GM18505 (cell line): ENCODE data around the gene RYR1.
"Not testable (repeated sequence)": the region's sequence is repeated elsewhere in the genome, so short reads cannot be mapped to it uniquely, and the experiment has no call there.

Source experiments
- ATAC-seq: cut with Tn5 transposase; IDR thresholded peaks from one replicate; pipeline ENCODE4 v1.9.1; 2021; ENCODE audit not compliant: unreplicated experiment
- POLR2A ChIP-seq: IDR thresholded peaks from 4 replicates; pipeline ENCODE4 v1.6.1; 2011; ENCODE audit warnings: borderline replicate concordance; ENCODE audit not compliant: insufficient read depth, insufficient read length; ENCODE audit errors: extremely low read depth

RYR1 gene

DNA sequence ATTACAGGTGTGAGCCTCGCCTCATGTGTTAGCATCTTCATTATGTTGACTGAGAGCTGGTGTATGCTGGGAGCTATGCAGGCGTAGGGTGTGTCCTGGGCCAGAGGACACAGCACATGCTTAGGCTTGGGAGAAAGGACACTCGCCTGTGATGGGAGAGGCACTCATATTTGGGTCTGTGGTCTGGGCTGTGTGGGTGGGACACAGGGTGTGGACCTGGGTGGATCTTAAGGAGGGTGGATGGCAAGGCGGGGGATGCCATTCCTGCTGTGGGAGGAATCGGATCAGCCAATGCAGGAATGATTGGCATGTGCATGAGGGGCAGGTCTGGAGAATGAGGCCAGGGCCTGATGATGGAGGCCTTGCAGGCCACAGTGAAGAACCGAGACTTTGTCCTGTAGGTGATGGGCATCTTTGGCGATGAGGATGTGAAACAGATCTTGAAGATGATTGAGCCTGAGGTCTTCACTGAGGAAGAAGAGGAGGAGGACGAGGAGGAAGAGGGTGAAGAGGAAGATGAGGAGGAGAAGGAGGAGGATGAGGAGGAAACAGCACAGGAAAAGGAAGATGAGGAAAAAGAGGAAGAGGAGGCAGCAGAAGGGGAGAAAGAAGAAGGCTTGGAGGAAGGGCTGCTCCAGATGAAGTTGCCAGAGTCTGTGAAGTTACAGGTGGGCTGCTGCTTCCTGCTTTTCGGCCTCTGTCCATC, 55.4 kb downstream of the RYR1 start:
- ATAC-seq, result no peak
- no peak for TF ChIP-seq POLR2A

DNA sequence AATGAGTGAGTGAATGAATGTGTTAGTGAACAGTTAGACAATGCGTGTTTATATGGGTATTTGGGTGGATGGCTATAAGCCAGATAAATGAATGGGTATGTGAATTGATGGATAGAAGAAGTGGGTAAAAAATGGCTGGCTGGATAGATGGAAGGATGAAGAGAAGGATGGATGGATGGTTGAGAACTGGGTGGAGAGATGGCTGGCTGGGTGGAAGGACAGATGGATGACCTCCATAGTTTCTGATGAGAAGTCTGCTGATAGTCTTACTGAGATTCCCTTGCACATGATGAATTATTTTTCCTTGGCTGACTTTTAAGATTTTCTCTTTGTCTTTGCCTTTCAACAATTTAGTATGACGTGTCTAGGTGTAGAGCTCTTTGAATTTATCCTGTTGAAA, 57.4 kb downstream of the RYR1 start:
- no peak for ATAC-seq
- no peak for TF ChIP-seq POLR2A

DNA sequence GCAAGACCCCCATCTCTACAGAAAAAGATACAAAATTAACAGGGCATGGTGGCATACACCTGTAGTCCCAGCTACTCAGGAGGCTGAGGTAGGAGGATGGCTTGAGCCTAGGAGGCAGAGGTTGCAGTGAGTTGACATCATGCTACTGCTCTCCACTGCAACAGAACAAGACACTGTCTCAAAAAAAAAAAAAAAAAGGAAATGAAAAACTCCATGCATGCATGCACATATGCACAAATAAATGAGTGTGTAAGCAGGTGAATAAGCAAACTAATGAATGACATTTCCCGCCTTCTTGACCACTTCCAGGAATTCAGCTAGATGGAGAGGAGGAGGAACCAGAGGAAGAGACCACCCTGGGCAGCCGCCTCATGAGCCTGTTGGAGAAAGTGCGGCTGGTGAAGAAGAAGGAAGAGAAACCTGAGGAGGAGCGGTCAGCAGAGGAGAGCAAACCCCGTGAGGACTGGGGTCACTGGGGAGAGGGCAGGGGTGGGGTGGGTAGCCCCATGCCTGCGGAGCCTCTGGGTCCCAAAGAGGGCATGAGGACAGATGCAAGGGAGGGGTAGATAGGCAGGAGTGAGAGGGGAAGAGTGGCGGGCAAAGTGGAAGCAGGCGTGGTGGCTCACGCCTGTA, 58.8 kb downstream of the RYR1 start:
- no peak for ATAC-seq
- TF ChIP-seq POLR2A, result no peak

DNA sequence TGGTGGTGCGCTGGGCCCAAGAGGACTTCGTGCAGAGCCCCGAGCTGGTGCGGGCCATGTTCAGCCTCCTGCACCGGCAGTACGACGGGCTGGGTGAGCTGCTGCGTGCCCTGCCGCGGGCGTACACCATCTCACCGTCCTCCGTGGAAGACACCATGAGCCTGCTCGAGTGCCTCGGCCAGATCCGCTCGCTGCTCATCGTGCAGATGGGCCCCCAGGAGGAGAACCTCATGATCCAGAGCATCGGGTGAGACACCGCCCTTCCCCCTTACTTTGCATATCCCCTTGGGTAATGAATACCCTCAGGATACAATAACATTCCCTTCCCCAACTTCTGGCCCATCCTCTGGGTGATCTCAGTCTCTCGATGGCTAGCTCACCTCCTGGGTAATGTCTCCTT, 60.9 kb downstream of the RYR1 start:
- no peak for ATAC-seq
- no peak for TF ChIP-seq POLR2A

DNA sequence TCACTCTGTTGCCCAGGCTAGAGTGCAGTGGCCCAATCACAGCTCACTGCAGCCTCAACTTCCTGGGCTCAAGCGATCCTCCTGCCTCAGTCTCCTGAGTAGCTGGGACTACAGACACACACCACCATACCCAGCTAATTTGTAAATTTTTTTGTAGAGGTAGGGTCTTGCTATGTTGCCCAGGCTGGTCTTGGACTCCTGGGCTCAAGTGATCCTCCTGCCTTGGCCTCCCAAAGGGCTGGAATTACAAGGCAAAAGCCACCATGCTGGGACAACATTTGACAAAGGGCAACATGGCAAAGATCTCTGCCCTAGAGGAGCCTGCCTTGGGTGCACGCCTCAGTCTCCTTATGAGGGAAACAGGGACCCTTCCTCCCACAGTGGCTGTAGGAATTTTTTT, 61.9 kb downstream of the RYR1 start:
- not testable (repeated sequence) for ATAC-seq

DNA sequence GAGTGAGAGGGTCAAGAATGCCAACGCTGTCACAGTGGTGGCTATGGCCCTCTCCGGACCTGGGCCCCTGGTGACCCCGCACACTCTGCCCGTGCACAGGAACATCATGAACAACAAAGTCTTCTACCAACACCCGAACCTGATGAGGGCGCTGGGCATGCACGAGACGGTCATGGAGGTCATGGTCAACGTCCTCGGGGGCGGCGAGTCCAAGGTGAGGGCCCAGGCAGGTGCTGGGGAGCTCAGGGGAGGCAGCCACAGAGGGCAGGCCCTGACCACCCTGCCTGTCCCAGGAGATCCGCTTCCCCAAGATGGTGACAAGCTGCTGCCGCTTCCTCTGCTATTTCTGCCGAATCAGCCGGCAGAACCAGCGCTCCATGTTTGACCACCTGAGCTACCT, 62.6 kb downstream of the RYR1 start:
- ATAC-seq, result no peak
- TF ChIP-seq POLR2A, result no peak

DNA sequence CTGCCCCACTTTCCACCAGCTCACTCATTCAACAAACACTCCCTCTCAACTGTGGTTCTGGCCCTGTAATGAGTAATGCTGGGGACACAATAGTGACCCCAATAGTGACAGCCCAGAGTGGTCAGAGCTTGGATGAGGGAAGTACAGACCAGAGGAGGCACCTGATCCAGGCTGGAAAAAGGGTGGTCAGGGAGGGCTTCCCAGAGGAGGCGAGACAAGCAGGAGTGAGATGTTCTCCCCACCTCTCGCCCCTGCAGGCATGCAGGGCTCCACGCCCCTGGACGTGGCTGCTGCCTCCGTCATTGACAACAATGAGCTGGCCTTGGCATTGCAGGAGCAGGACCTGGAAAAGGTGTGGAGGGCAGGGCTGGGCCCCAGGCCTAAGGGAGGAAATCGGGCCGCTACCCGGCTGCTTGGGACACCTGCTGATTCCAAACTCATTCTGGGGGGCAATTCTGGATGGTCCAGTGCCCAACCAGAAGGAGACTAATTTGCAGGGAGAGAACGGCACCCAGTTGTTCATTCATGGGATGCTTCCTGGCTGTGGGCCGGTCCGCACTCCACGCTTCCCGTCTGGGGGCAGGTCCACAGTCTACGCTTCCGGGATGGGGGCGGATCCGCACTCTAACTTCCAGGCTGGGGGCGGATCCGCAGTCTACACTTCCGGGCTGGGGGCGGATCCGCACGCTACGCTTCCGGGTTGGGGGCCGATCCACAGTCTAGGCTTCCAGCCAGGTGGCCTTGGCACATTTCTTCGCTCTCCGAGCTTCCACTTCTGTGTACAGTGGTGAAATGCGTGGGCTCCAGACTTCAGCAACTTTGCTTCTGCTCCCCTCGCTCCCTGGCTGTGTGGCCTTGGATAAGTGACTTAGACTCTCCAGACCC, 63.4 kb downstream of the RYR1 start:
- no peak for ATAC-seq

DNA sequence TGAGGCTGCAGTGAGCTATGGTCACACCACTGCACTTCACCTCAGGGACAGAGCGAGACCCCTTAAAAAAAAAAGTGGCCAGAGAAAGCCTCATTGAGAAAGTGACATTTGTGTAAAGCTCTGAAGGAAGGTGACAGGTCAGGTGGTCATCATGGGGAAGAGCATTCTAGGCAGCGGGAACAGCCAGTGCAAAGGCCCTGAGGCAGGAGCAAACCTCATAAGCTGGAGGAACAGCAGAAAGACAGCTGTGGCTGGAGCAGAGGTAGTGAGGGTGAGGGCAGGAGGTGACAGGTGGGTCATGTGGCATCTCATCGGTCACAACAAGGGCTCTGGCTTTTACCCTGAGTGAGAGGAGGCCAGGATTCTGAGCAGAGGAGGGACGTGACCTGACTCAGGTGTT, 64.4 kb downstream of the RYR1 start:
- no peak for TF ChIP-seq POLR2A
- no peak for ATAC-seq

More for the DNA sequence above, 63.4 kb downstream of the RYR1 start:
- TF ChIP-seq POLR2A, result no peak

DNA sequence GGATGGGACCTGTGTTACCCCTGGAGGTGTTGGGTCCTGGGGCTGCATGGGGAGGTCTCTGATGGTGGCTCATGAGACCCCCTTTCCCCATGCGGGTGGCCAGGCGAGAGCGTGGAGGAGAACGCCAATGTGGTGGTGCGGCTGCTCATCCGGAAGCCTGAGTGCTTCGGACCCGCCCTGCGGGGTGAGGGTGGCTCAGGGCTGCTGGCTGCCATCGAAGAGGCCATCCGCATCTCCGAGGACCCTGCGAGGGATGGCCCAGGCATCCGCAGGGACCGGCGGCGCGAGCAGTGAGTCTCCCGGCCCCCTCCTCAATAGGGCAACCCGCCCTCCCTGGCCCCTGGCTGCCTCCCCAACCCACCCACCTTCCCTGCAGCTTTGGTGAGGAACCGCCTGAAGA, 66.0 kb downstream of the RYR1 start:
- ATAC-seq, result no peak
- TF ChIP-seq POLR2A, result no peak

DNA sequence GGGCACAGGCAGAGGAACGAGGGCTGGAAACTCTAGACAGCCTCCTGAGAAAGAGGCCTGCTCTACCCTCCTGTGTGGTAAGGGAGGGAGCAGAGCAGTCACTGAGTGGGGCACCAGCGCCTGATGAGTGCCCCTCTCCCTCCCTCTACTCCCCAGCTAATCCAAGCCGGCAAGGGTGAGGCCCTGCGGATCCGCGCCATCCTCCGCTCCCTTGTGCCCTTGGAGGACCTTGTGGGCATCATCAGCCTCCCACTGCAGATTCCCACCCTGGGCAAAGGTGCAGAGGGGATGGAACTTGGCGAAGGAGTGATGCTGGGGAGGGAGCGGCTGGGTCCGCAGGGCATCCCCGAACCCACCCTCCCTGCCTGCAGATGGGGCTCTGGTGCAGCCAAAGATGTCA, 67.0 kb downstream of the RYR1 start:
- ATAC-seq, result no peak
- no peak for TF ChIP-seq POLR2A

DNA sequence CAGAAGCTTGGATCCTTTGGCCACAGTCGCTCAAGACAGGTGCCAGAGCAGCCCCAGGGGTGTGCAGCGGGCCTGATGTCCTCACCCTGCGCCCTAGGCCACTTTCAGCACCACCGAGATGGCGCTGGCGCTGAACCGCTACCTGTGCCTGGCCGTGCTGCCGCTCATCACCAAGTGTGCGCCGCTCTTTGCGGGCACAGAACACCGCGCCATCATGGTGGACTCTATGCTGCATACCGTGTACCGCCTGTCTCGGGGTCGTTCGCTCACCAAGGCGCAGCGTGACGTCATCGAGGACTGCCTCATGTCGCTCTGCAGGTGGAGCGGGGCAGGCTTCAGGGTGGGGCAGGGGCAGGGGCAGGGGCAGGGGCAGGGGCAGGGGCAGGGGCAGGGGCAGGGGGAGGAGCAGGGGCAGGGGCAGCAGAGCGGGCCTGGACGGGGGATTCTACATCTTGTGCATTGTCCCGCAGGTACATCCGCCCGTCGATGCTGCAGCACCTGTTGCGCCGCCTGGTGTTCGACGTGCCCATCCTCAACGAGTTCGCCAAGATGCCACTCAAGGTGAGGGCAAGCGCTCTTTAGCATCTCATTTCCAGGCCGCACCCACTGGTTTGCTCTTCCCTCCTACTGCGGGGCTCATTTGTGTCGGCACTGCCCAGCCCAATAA, 69.1 kb downstream of the RYR1 start:
- no peak for ATAC-seq
- no peak for TF ChIP-seq POLR2A

DNA sequence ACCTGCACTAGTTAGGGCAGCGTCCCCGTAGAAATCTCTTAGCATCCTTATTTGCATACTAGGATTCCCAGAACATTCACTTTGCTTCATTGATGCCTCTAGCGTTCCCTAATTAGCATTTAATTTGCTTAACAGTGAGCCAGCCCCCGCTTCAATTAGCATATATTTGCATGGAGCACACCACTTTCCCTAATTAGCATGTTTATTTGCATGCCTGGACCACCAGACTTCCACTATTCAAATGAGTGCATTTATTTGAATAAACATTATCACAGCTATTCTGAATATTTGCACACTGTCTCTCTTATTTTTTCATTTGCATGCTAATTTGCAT, 69.6 kb downstream of the RYR1 start:
- no peak for TF ChIP-seq POLR2A
- ATAC-seq, result no peak

DNA sequence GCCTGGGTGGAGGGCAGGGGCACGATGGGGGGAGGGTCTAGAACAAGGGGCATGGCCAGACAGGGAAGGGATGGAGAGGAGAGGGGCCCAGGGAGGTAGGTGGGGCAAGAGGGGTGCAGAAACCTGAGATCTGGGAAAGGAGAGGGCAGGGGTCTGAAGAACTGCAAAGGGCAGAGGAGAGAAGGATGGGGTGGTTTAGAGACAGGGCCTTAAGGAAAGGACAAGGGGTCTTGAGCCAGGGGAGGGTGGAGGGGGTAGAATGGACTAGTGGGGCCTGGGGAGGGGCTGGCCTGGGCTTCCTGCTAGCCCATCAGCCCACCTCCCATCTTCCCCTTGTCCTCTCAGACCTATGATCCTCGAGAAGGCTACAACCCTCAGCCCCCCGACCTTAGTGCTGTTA, 72.5 kb downstream of the RYR1 start:
- TF ChIP-seq POLR2A, result no peak
- ATAC-seq, result no peak
